Lower leg skin (tissue), 4 donors: ENCODE measurements around the gene ARHGAP1. TPM values are rescaled to one million over a fixed set of nuclear protein-coding genes. Genes with fewer than 3 reads are reported as not detected.

Source experiments
- DNase-seq, 2 donors: peaks; one replicate each; pipeline ENCODE4 v3.0.0-alpha.2; 2019; ENCODE audit warnings: low spot score in 2 of 2
- H3K4me3 ChIP-seq: fragments of 200-600 bp; sonication (generic); 2 replicates; pipeline ENCODE4 v1.5.1; 2017; ENCODE audit warnings: mild to moderate bottlenecking, low read depth; ENCODE audit not compliant: poor library complexity, severe bottlenecking
- CTCF ChIP-seq, 3 donors: fragments of 450-650 bp; IDR thresholded peaks; one replicate each; pipeline ENCODE4 v1.5.1; 2016; ENCODE audit warnings: antibody characterized with exemption in 3 of 3, mild to moderate bottlenecking in 3 of 3, moderate library complexity in 2 of 3
- POLR2A ChIP-seq, 2 donors: fragments of 450-650 bp; IDR thresholded peaks; one replicate each; pipeline ENCODE4 v1.6.1; 2016 to 2017; ENCODE audit warnings: antibody characterized with exemption in 2 of 2, mild to moderate bottlenecking in 1 of 2, moderate library complexity in 1 of 2
- WGBS, 2 donors: methylation state at CpG; one replicate each; pipeline ENCODE4 v1.1.5; 2018; 5-methylcytosine and 5-hydroxymethylcytosine counted together
- intact Hi-C: fragments of 100-400 bp; cut with DNase I; formaldehyde crosslinking; loops from one replicate; pipeline ENCODE4 v1.15.0; 2023; ENCODE audit warnings: low total_unique reads
- total RNA-seq, 4 donors: library from RNA; depleted of rRNA; stranded (reverse); fragments of >200 nt; gene quantifications; one replicate each; pipeline ENCODE4 v1.1.0, GENCODE V29; 2016

The ARHGAP1 gene
- total RNA-seq, 4 donors from 2014 or later: 56.4 to 70.6 (median 64.3) TPM

DNA sequence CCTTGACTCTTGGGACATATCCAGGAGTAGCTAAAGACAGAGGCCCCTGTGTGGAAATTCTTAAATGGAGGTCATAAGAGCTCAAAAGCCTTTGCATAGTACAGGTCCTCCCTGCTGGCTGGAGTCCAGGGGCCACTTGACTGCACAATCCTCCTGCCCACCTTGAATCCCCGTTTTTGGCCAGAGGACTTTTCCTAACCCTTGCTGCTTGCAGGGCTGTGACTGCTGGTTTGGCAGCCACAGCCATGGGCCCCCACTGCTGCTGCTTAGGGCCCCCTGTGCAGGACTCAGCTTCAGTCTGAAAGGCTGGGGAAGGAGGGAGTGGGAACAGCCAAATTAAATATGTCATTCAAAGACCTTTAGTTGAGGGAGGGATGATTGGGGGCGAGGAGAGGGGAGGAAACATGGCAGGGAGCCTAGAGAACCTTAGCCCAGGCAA, 33.4 kb downstream of the ARHGAP1 start:
- no peak overlapping the region for H3K4me3 ChIP-seq
- TF ChIP-seq POLR2A (IDR thresholded peaks at IDR 0.05) (no peak), CTCF (IDR thresholded peaks at IDR 0.05) (no peak)
- intact Hi-C loops: no loop called here
- peak in 1 of 2 donors; percentile 76 for DNase-seq
- WGBS, 2 donors: 74% methylated on average over 2 of the region's 2 CpGs

GRCh38 chr11:46666516-46666915, 33.9 kb downstream of the ARHGAP1 start:
- peak in 1 of 2 donors; percentile 36 for DNase-seq
- intact Hi-C loops: no loop called here
- TF ChIP-seq POLR2A (IDR thresholded peaks at IDR 0.05) (no peak), CTCF (IDR thresholded peaks at IDR 0.05) (no peak)
- H3K4me3 ChIP-seq: no peak overlapping the region
- WGBS, 2 donors: 59 to 61% methylated on average over 5 of the region's 5 CpGs

DNA sequence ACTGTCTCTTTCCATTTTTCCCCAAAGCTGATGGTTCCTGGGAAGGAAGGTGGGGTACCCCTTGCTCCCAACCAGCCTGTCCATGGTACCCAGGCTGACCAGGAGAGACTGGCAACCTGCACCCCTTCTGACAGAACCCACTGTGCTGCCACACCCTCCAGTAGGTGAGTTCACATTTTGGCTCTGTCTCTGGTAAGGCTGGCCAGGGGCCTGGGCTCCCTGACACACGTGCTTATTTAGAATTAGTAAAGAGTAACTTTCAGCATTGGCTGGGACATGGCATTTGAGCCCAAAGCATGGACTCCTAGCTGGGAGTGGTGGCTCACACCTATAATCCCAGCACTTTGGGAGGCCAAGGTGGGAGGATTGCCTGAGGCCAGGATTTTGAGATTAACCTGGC, 35.1 kb downstream of the ARHGAP1 start:
- WGBS, 2 donors: 57 to 69% methylated on average over 1 of the region's 1 CpG
- TF ChIP-seq CTCF (IDR thresholded peaks at IDR 0.05) (no peak), POLR2A (IDR thresholded peaks at IDR 0.05) (no peak)
- DNase-seq: peak in 1 of 2 donors; percentile 76
- no peak overlapping the region for H3K4me3 ChIP-seq
- intact Hi-C loops: no loop called here

- no peak overlapping the region for H3K4me3 ChIP-seq
- intact Hi-C loops: no loop called here
- TF ChIP-seq POLR2A (IDR thresholded peaks at IDR 0.05) (no peak), CTCF (IDR thresholded peaks at IDR 0.05) (no peak)
- no peak for DNase-seq
- WGBS, 2 donors: 67 to 72% methylated on average over 6 of the region's 6 CpGs
These were observed 35.8 kb downstream of the ARHGAP1 start for GRCh38 chr11:46664612-46665011.

DNA sequence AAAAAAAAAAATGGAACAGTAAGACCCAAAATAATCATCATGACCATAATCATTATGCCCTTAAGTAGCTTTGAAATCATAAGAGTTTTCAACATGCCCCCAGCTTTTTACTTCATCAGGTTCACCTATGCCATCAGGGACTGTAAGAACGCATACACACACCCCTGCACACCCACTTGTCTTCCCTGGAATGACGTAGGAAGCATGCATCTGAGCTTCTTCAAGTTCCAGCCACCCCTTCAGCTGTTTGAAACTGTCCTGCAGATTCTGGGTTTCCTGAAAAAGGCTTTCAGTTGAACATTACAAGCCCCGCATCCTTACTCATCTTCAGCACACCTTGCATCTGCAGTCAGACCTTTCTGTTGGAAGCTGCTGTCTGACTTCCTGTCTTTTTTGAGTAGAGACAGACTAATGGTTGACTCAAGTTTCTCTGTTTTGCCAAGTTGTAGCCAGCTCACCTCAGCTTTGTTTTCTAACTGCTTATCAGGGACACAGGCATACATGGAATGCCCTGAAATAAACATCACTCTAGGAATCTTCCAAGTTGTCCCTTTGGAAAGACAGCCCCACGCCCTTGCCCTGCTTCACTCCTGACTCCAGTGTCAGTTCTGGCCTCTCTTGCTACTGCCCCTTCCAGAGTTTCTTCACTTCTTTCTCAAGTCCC, 37.0 kb downstream of the ARHGAP1 start:
- 88 to 89% methylated on average over 4 of the region's 4 CpGs for WGBS, 2 donors
- TF ChIP-seq CTCF (IDR thresholded peaks at IDR 0.05) (no peak), POLR2A (IDR thresholded peaks at IDR 0.05) (no peak)
- H3K4me3 ChIP-seq: no peak overlapping the region
- intact Hi-C loops: no loop called here
- DNase-seq: no peak

DNA sequence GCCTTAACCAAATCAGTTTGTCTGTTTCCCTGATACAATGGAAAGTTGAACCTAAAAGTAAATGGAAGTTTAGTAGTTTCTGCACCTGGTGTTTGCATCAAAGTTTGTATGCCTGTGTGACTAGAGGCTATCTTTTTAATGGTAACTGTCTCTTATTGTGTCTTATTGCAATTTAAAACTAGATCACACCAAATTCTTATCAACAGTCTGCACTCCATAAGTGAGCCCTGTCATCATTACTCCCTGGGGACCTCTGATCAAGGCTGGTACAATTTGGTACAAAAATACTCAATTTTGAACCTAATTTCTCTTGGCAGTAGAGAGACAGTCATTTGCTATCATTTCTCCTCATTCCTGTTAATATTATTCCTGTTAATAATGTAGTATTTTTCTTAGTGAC, 38.1 kb downstream of the ARHGAP1 start:
- H3K4me3 ChIP-seq: no peak overlapping the region
- TF ChIP-seq CTCF (IDR thresholded peaks at IDR 0.05) (no peak), POLR2A (IDR thresholded peaks at IDR 0.05) (no peak)
- no peak for DNase-seq
- intact Hi-C loops: no loop called here
